Measurements from ENCODE around the gene HERC2.

The HERC2 gene

GRCh38 chr15:28096411-28096669 lies 225.6 kb downstream of the HERC2 start:
- ATAC-seq (ENCODE audit: insufficient read depth, low read depth): no peak
- no peak overlapping the region for H3K4me2 ChIP-seq (ENCODE audit: insufficient read depth, low read length)
- no peak overlapping the region for H3K9ac ChIP-seq (ENCODE audit: low read depth, low read length)

GRCh38 chr15:28094732-28095521 lies 227.1 kb downstream of the HERC2 start:
- DNase-seq (no peak), ATAC-seq (ENCODE audit: insufficient read depth, low read depth) (no peak)
- Histone ChIP-seq H3K27ac (ENCODE audit: low read length) (no peak overlapping the region), H3K9ac (ENCODE audit: low read depth, low read length) (no peak overlapping the region), H2AFZ (ENCODE audit: low read depth, low read length) (no peak overlapping the region), H3K4me1 (ENCODE audit: insufficient read depth, low read length) (no peaks in the 10 kb centered on the region), H4K20me1 (ENCODE audit: insufficient read depth, low read length) (no peaks in the 10 kb centered on the region), H3K36me3 (ENCODE audit: insufficient read depth, low read length) (no peaks in the 10 kb centered on the region), H3K4me2 (ENCODE audit: insufficient read depth, low read length) (no peak overlapping the region), H3K9me3 (ENCODE audit: insufficient read depth, low read length, severe bottlenecking) (no peaks in the 10 kb centered on the region), H3K27me3 (ENCODE audit: insufficient read depth, low read length, poor library complexity) (no peaks in the 10 kb centered on the region), H3K4me3 (ENCODE audit: low read depth in 1 of 2, low read length in 2 of 2) (no peak overlapping the region), H3K79me2 (ENCODE audit: insufficient read depth, low read length) (no peaks in the 10 kb centered on the region)
- TF ChIP-seq CTCF (IDR thresholded peaks at IDR 0.05; ENCODE audit: borderline replicate concordance, extremely low read depth, low read length, poor library complexity, severe bottlenecking): no peak
- TF ChIP-seq EZH2 (IDR thresholded peaks at IDR 0.05; ENCODE audit: borderline replicate concordance, low read depth, low read length, severe bottlenecking): no peak

More at GRCh38 chr15:28096411-28096669, 225.6 kb downstream of the HERC2 start:
- TF ChIP-seq CTCF (IDR thresholded peaks at IDR 0.05; ENCODE audit: borderline replicate concordance, extremely low read depth, low read length, poor library complexity, severe bottlenecking) (no peak), EZH2 (IDR thresholded peaks at IDR 0.05; ENCODE audit: borderline replicate concordance, low read depth, low read length, severe bottlenecking) (no peak)
- no peak for DNase-seq
- Histone ChIP-seq H3K4me3 (ENCODE audit: low read depth in 1 of 2, low read length in 2 of 2) (no peak overlapping the region), H3K9me3 (ENCODE audit: insufficient read depth, low read length, severe bottlenecking) (no peaks in the 10 kb centered on the region), H3K36me3 (ENCODE audit: insufficient read depth, low read length) (no peaks in the 10 kb centered on the region), H3K27ac (ENCODE audit: low read length) (no peak overlapping the region), H2AFZ (ENCODE audit: low read depth, low read length) (no peak overlapping the region), H3K79me2 (ENCODE audit: insufficient read depth, low read length) (no peaks in the 10 kb centered on the region), H3K27me3 (ENCODE audit: insufficient read depth, low read length, poor library complexity) (no peaks in the 10 kb centered on the region), H4K20me1 (ENCODE audit: insufficient read depth, low read length) (no peaks in the 10 kb centered on the region), H3K4me1 (ENCODE audit: insufficient read depth, low read length) (no peaks in the 10 kb centered on the region)

- Histone ChIP-seq H3K9me3 (ENCODE audit: insufficient read depth, low read length, severe bottlenecking) (no peaks in the 10 kb centered on the region), H3K27ac (ENCODE audit: low read length) (no peak overlapping the region), H3K27me3 (ENCODE audit: insufficient read depth, low read length, poor library complexity) (no peaks in the 10 kb centered on the region), H3K36me3 (ENCODE audit: insufficient read depth, low read length) (no peaks in the 10 kb centered on the region), H3K4me1 (ENCODE audit: insufficient read depth, low read length) (no peaks in the 10 kb centered on the region), H4K20me1 (ENCODE audit: insufficient read depth, low read length) (no peaks in the 10 kb centered on the region), H3K4me2 (ENCODE audit: insufficient read depth, low read length) (no peak overlapping the region), H3K4me3 (ENCODE audit: low read depth in 1 of 2, low read length in 2 of 2) (no peak overlapping the region), H3K79me2 (ENCODE audit: insufficient read depth, low read length) (no peaks in the 10 kb centered on the region), H3K9ac (ENCODE audit: low read depth, low read length) (no peak overlapping the region), H2AFZ (ENCODE audit: low read depth, low read length) (no peak overlapping the region)
- TF ChIP-seq CTCF (IDR thresholded peaks at IDR 0.05; ENCODE audit: borderline replicate concordance, extremely low read depth, low read length, poor library complexity, severe bottlenecking) (no peak), EZH2 (IDR thresholded peaks at IDR 0.05; ENCODE audit: borderline replicate concordance, low read depth, low read length, severe bottlenecking) (no peak)
- no peak for DNase-seq
- ATAC-seq (ENCODE audit: insufficient read depth, low read depth): no peak
Measured at GRCh38 chr15:28093752-28094535, 228.0 kb downstream of the HERC2 start.

All from DND-41 (cell line).